Activated naive CD8-positive, alpha-beta T cell treated with anti-CD3 and anti-CD28 coated beads, Interleukin-2, amount 50 U/mL, for 16 hours (primary cell): ENCODE measurements around the gene RNFT1.
"Not testable (repeated sequence)": the region's sequence is repeated elsewhere in the genome, so short reads cannot be mapped to it uniquely, and the experiment has no call there.

Experiments
- DNase-seq: peaks from one replicate; pipeline ENCODE4 v3.0.0-alpha.2; 2020; ENCODE audit warnings: low read depth, low spot score

Gene RNFT1

GRCh38 chr17:59964482-59965328 lies at the start of gene RNFT1:
RNFT1 (minus strand) TSS chr17:59964740; CDS start chr17:59964663, 77 bp downstream.
- DNase-seq: peak; percentile 85

- DNase-seq: not testable (repeated sequence)
These were observed 44.8 kb upstream of the RNFT1 start for GRCh38 chr17:60009326-60009725.

GRCh38 chr17:60008377-60008776 lies 43.8 kb upstream of the RNFT1 start:
- DNase-seq: not testable (repeated sequence)

- DNase-seq: no peak
These were observed 41.6 kb upstream of the RNFT1 start for GRCh38 chr17:60006160-60006559.

- not testable (repeated sequence) for DNase-seq
These were observed 40.0 kb upstream of the RNFT1 start for GRCh38 chr17:60004561-60004960.

GRCh38 chr17:60002405-60002804 lies 37.9 kb upstream of the RNFT1 start:
- DNase-seq: not testable (repeated sequence)

GRCh38 chr17:59996608-59997007 lies 32.1 kb upstream of the RNFT1 start:
- not testable (repeated sequence) for DNase-seq

GRCh38 chr17:59975166-59975565 lies 10.6 kb upstream of the RNFT1 start:
- DNase-seq: not testable (repeated sequence)

- DNase-seq: not testable (repeated sequence)
These were observed 8.9 kb upstream of the RNFT1 start for GRCh38 chr17:59973483-59973882.

- no peak for DNase-seq
These were observed 8.2 kb upstream of the RNFT1 start for GRCh38 chr17:59972778-59973177.

GRCh38 chr17:59971771-59972170 lies 7.2 kb upstream of the RNFT1 start:
- not testable (repeated sequence) for DNase-seq

- DNase-seq: no peak
These were observed 630 bp downstream of the RNFT1 start for GRCh38 chr17:59963738-59964481.

- no peak for DNase-seq
These were observed 1.7 kb downstream of the RNFT1 start for GRCh38 chr17:59962739-59963318.

- DNase-seq: not testable (repeated sequence)
These were observed 5.0 kb downstream of the RNFT1 start for GRCh38 chr17:59959574-59959973.

- DNase-seq: no peak
These were observed 9.7 kb downstream of the RNFT1 start for GRCh38 chr17:59954856-59955255.

GRCh38 chr17:59950049-59950448 lies 14.5 kb downstream of the RNFT1 start:
- no peak for DNase-seq

GRCh38 chr17:59947310-59947709 lies 17.2 kb downstream of the RNFT1 start:
- DNase-seq: not testable (repeated sequence)

- not testable (repeated sequence) for DNase-seq
These were observed 18.1 kb downstream of the RNFT1 start for GRCh38 chr17:59946433-59946832.

GRCh38 chr17:59941131-59941530 lies 23.4 kb downstream of the RNFT1 start:
- no peak for DNase-seq

GRCh38 chr17:59940697-59941096 lies 23.8 kb downstream of the RNFT1 start:
- DNase-seq: not testable (repeated sequence)

- not testable (repeated sequence) for DNase-seq
These were observed 31.2 kb downstream of the RNFT1 start for GRCh38 chr17:59933317-59933716.

- not testable (repeated sequence) for DNase-seq
These were observed 33.8 kb downstream of the RNFT1 start for GRCh38 chr17:59930768-59931167.
